NCI-H2081 treated with DMSO at 0.1 percent for 48 hours (cell line): ENCODE data around the gene SF3B6.
"Not testable (repeated sequence)": the region's sequence is repeated elsewhere in the genome, so short reads cannot be mapped to it uniquely, and the experiment has no call there.

ENCODE experiments used
- DNase-seq: peaks from one replicate; lab custom pipeline; 2025; lab: John Stamatoyannopoulos, UW

SF3B6 gene

GRCh38 chr2:24050041-24050979 lies 25.8 kb downstream of the SF3B6 start:
- no peak for DNase-seq

GRCh38 chr2:24049485-24050021 lies 26.6 kb downstream of the SF3B6 start, which contains the start of gene FKBP1B:
TSS of gene FKBP1B (plus strand) at chr2:24049741. CDS start at chr2:24049850, 109 bp downstream.
- no peak for DNase-seq

GRCh38 chr2:24048769-24049484 lies 27.2 kb downstream of the SF3B6 start:
- no peak for DNase-seq

GRCh38 chr2:24047703-24048033 lies 28.5 kb downstream of the SF3B6 start:
- DNase-seq = no peak

GRCh38 chr2:24046930-24047702 lies 29.0 kb downstream of the SF3B6 start, which contains the start of gene WDCP:
TSS of gene WDCP (minus strand) at chr2:24047391. CDS start at chr2:24039494, 7,897 bp downstream.
- peak; percentile 98 for DNase-seq

- DNase-seq = no peak
Measured at GRCh38 chr2:24046599-24046929, 29.6 kb downstream of the SF3B6 start.

GRCh38 chr2:24045511-24046508 lies 30.3 kb downstream of the SF3B6 start:
- DNase-seq = no peak

GRCh38 chr2:24043133-24043532 lies 33.0 kb downstream of the SF3B6 start:
- not testable (repeated sequence) for DNase-seq

GRCh38 chr2:24040511-24040910 lies 35.6 kb downstream of the SF3B6 start:
- DNase-seq = no peak

- no peak for DNase-seq
Measured at GRCh38 chr2:24038786-24039499, 37.2 kb downstream of the SF3B6 start.

- no peak for DNase-seq
Measured at GRCh38 chr2:24026233-24026632, 49.9 kb downstream of the SF3B6 start.

GRCh38 chr2:24024996-24025663 lies 51.0 kb downstream of the SF3B6 start:
- DNase-seq = no peak

GRCh38 chr2:24024018-24024417 lies 52.1 kb downstream of the SF3B6 start:
- no peak for DNase-seq

- no peak for DNase-seq
Measured at GRCh38 chr2:24022975-24023575, 53.1 kb downstream of the SF3B6 start.

GRCh38 chr2:24022324-24022974 lies 53.7 kb downstream of the SF3B6 start:
- DNase-seq = no peak

- DNase-seq = no peak
Measured at GRCh38 chr2:24021122-24021998, 54.8 kb downstream of the SF3B6 start.

GRCh38 chr2:24020244-24020643 lies 55.9 kb downstream of the SF3B6 start:
- DNase-seq = no peak

- no peak for DNase-seq
Measured at GRCh38 chr2:24019729-24020128, 56.4 kb downstream of the SF3B6 start.
